AG09309 (cell line): ENCODE measurements around the gene MSANTD1.

Source experiments
- DNase-seq: peaks from one replicate; pipeline ENCODE4 v3.0.0-alpha.2; 2010; ENCODE audit warnings: low read depth
- H3K4me3 ChIP-seq: 2 replicates; pipeline ENCODE4 v1.5.1; 2011; ENCODE audit warnings: mild to moderate bottlenecking, low read depth, low read length, moderate library complexity; ENCODE audit not compliant: control insufficient read depth
- CTCF ChIP-seq: IDR thresholded peaks from 2 replicates; pipeline ENCODE4 v1.5.1; 2011; ENCODE audit warnings: mild to moderate bottlenecking, low read depth, low read length, inconsistent platforms; ENCODE audit not compliant: insufficient read depth, control insufficient read depth; ENCODE audit errors: missing control alignments

Gene MSANTD1

GRCh38 chr4:3269105-3269927 is 20.4 kb downstream of the MSANTD1 start:
- no peak for TF ChIP-seq CTCF
- no peak for DNase-seq
- no peak overlapping the region for H3K4me3 ChIP-seq

GRCh38 chr4:3269991-3270611 is 21.1 kb downstream of the MSANTD1 start:
- no peak for TF ChIP-seq CTCF
- H3K4me3 ChIP-seq: no peak overlapping the region
- DNase-seq: no peak

- no peak for DNase-seq
- TF ChIP-seq CTCF: no peak
- no peak overlapping the region for H3K4me3 ChIP-seq
These were observed 22.2 kb downstream of the MSANTD1 start for GRCh38 chr4:3271131-3271530.

GRCh38 chr4:3276986-3277385 is 28.0 kb downstream of the MSANTD1 start:
- no peak for DNase-seq
- H3K4me3 ChIP-seq: no peak overlapping the region
- no peak for TF ChIP-seq CTCF

- no peak for TF ChIP-seq CTCF
- H3K4me3 ChIP-seq: no peak overlapping the region
- no peak for DNase-seq
These were observed 31.5 kb downstream of the MSANTD1 start for GRCh38 chr4:3280466-3280865.

GRCh38 chr4:3283483-3283882 is 34.5 kb downstream of the MSANTD1 start:
- H3K4me3 ChIP-seq: no peak overlapping the region
- no peak for DNase-seq
- TF ChIP-seq CTCF: no peak
